ENCODE measurements around the gene CC2D1A.
A peak's percentile ranks its signal among the peaks of the same experiment; 100 is the strongest.

Gene CC2D1A

DNA sequence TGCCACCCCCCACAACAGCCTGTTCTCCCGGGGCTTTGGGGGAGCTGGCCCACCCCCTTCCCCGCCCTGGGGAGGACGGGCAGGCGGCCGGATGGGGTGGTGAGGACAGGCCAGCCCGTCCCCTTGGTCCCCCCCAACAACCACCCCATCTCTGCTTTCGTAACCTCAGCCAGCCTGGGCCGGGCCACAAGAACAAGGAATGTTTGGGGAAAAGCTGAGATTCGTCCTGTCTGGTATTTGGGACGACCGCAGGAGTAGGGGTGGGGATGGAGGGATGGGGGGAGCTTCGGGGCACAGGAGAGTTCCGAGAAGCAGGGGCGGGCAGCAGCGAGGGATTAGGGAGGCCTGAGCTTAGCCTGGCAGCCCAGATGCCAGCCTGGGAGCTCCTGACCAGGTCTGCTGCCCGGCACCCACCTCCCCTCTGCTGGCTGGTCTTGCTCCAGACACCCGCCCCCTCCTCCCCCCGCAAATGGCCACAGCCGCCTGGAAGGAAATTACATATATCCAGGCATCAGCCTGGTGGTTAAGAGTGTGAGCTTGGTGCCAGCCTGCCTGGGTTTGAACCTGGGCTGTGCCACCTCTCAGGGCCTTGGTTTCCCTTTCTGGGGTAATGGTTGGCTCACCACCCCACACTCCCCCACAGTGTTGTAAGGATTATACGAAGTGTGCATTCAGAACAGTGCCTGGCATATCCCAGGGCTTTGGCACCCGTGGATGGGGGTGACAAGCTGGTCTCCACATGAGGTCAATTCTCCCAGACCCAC is 32.5 kb downstream of the CC2D1A start, which contains the start of gene PODNL1:
Gene PODNL1 (minus strand): TSS at position 117 of the 764 bp plus-strand sequence. CDS start 236 bp downstream, outside the sequence.
- no peak for DNase-seq

GRCh38 chr19:13942023-13942684 is 36.2 kb downstream of the CC2D1A start:
- DNase-seq = no peak

GRCh38 chr19:13946414-13946813 is 40.4 kb downstream of the CC2D1A start:
- DNase-seq = no peak

- DNase-seq = no peak
Observed at GRCh38 chr19:13951043-13951442, 45.0 kb downstream of the CC2D1A start.

GRCh38 chr19:13951799-13952153 is 45.8 kb downstream of the CC2D1A start:
- no peak for DNase-seq

- DNase-seq = peak; percentile 100
Observed at GRCh38 chr19:13952154-13952930, 46.3 kb downstream of the CC2D1A start, which contains the start of gene DCAF15. TSS of gene DCAF15 (plus strand) at chr19:13952509. CDS start at chr19:13952513, 4 bp downstream.

DNA sequence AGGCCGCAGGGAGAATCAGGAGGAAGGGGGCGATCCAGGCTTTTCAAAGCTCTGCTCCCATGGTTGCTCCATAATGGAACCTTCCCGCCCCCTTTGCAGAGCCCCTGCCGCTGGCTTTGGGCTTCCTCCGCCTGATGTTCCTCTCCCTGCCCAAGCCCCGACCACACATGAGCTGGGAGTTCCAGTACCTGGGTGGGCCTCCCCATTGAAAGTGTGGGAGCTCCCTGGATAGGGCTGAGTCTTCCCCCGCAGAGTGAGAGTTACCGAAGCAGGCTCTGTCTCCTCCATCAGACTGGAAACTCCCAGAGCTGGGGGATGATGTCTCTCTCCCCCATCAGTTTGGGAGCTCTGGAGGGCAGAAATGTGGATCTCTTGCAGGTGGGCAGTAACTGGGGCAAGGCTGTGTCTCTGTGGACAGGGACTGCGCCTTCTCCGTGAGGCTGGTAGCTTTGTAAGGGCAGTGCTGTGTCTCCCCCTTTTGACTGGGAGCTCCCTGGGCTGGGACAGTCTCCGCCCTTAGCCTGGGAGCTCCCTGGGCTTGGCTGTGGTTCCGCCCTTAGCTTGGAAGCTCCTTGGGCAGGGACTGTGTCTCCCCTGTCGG is 47.0 kb downstream of the CC2D1A start:
- DNase-seq = no peak

GRCh38 chr19:13954185-13954584 is 48.2 kb downstream of the CC2D1A start:
- DNase-seq = no peak

DNA sequence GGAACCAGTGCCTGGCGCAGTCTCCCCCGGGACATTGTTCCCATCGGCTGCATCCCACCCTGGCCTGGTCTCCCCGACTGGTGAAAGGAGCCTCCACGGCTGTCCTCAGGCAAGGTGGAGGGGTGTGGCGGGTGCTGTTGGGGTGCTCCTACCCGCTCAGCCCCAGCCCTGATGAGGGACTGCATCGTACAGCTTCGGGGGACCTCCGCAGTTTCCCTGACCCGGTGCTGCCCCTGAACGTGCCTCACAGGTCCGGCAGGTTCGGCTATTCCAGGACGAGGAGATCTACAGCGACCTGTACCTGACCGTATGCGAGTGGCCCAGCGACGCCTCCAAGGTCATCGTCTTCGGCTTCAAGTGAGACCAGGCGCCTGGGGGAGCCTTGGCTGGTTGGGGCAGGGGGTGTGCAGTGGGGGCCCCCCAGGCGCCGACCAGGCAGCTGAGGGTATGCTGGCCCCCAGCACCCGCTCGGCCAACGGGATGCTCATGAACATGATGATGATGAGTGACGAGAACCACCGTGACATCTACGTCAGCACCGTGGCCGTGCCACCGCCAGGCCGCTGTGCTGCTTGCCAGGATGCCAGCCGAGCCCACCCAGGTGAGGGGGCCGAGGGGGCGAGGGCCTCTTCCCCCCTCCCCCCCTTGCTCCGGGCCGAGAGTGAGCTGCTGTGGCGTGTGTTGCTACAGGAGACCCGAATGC is 49.8 kb downstream of the CC2D1A start:
- DNase-seq = no peak

DNA sequence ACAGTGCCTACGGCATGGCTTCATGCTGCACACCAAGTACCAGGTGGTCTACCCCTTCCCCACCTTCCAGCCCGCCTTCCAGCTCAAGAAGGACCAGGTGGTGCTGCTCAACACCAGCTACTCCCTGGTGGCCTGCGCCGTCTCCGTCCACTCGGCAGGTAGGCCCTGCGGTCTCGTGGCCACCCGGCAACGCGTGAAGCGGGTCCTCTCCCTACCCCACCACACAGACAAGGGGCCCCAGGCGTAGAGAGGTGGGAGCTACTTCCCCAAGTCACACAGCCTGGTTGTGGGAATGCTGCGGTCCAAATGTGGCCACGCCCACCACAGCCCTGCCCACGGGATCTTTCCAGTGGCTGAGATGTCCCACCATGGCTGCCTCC is 50.4 kb downstream of the CC2D1A start:
- no peak for DNase-seq

- DNase-seq = no peak
Observed at GRCh38 chr19:13957051-13957450, 51.0 kb downstream of the CC2D1A start.

GRCh38 chr19:13958043-13958442 is 52.0 kb downstream of the CC2D1A start:
- DNase-seq = no peak

GRCh38 chr19:13959141-13959961 is 53.4 kb downstream of the CC2D1A start:
- no peak for DNase-seq

- DNase-seq = peak in 1 of 2 donors; percentile 36
Observed at GRCh38 chr19:13959962-13960862, 54.2 kb downstream of the CC2D1A start.

DNA sequence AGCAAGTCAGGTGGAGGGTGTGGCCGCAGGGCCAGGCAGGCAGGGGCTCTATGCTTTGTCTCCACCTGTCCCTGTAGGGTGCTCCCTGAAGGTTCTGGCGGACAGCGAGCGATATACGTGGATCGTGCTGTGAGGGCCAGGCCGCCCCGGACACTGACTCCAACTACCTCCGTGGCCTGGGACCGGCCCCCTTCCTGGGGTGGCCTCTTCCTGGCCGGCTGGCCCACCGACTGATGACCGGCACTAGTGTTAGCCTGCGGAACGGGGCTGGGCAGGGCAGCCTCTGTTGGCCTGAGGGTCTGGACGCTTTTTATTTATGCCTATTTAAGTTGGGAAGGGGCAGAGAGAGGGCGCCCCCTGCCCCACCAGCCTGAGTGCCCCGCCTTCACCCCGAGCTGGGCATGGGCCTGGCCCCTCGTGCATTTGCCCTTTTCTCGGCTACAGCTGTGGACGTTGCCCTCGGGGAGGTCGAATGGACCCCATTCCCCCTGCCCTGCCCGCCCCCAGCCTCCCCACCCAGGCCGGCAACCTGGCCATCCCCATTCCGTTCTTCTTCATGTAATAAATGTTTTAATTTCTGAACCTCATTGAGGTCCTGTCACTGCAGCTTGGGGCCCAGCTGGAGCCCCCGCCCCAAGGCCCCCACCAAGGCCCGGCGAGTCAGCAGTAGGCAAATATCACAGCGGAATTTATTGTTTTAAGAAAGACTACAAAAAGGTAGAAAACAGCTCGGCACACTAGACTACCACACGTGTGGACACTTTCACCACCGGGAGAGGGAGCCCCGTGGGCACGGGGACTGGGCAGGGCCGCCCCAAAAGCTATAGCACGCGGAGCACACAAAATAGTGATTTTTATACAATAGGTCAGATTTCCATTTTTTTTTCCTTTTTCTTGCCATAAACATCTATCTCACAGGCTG is 55.1 kb downstream of the CC2D1A start:
- DNase-seq = no peak

- DNase-seq = no peak
Observed at GRCh38 chr19:13961826-13962698, 56.1 kb downstream of the CC2D1A start.

DNA sequence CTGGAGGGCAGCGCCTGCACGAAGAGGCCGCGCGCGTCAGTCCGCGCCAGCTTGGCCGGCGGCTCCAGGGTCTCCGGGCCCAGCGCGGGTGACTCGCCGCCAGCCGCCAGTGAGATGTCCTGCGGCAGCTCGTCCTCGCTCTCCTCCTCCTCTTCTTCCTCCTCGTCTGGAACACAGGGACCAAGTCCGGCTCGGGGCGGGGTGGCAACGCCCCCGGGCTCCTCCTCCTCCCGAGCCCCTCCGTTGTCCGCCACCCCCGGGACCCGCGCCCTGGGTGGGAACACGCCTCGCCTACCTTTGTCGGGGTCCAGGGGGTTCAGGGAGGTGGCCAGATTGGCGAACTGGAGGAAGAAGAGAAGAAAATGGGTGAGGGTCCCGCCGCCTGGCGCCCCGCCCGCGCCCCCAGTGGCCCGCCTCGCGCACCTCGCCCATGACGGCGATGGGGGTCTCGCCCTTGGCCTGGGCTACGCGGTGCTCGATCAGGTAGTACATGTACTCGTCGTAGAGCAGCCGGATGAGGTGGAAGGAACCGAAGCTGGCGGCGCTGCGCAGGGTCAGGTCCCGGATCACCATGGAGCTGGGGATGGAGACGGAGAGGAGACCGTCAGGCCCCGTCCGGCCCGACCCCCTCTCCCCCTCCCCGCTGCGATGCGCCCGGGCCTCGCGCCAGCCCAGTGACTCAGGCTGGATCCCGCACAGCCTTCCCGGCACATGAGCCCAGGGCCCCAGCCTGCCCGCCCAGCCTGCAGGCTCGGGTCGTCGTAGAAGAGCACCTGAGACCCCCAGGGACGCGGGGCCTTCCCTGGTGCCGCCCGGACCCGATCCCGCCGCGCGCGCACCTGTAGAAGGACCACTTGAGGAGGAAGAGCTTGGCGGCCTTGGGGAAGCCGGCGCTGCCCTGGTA is 57.0 kb downstream of the CC2D1A start:
- no peak for DNase-seq
